ENCODE measurements around the gene MGST3. TPM values are rescaled to one million over a fixed set of nuclear protein-coding genes. Genes with fewer than 3 reads are reported as not detected.

MGST3 gene
- total and polyA plus RNA-seq, 2 experiments from 2014 or later, result 84.5 to 262 TPM

DNA sequence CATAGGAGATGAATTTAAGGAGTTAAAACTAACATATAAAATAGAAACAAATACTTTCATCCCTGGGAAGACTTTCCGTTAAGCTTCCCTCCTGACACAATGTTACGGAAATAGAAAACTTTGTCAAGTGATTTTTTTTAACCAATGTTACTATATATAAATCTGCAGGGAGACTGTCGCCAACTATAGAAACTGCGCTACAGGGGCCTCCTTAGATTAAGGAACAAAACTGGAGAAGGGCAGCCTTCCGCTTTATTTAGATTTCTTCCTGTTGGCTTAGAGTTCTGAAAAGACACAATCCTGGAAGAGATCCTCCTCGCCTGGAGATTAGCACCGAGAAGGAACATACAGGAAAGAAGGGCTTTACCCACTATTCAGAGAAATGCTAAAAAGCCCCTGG lies 1.5 kb downstream of the MGST3 start:
- Histone ChIP-seq H3K4me3 (peak overlapping the region; percentile 97), H3F3A (replicated peaks; ENCODE audit: low read depth) (no peaks in the 10 kb centered on the region), H2AFZ (no peak overlapping the region), H3K27ac (ENCODE audit: low read depth) (no peak overlapping the region), H3K36me3 (ENCODE audit: insufficient read depth) (peaks cover 5% of the 10 kb centered on the region; the same call in 1 of the 2 replicates), H3K9me2 (ENCODE audit: insufficient read depth) (no peaks in the 10 kb centered on the region), H3K4me1 (ENCODE audit: insufficient read depth) (peaks cover 45% of the 10 kb centered on the region), H3K79me2 (replicated peaks; ENCODE audit: insufficient read depth) (peaks cover 47% of the 10 kb centered on the region), H4K20me1 (replicated peaks; ENCODE audit: insufficient read depth) (peaks cover 12% of the 10 kb centered on the region; the same call in 1 of the 2 replicates), H3K27me3 (ENCODE audit: insufficient read depth) (no peaks in the 10 kb centered on the region), H3K4me2 (peak overlapping the region; percentile 95)
- TF ChIP-seq ZNF114 (CRISPR knock-in tag; IDR thresholded peaks at IDR 0.05), result no peak
- TF ChIP-seq, protein P1, sequence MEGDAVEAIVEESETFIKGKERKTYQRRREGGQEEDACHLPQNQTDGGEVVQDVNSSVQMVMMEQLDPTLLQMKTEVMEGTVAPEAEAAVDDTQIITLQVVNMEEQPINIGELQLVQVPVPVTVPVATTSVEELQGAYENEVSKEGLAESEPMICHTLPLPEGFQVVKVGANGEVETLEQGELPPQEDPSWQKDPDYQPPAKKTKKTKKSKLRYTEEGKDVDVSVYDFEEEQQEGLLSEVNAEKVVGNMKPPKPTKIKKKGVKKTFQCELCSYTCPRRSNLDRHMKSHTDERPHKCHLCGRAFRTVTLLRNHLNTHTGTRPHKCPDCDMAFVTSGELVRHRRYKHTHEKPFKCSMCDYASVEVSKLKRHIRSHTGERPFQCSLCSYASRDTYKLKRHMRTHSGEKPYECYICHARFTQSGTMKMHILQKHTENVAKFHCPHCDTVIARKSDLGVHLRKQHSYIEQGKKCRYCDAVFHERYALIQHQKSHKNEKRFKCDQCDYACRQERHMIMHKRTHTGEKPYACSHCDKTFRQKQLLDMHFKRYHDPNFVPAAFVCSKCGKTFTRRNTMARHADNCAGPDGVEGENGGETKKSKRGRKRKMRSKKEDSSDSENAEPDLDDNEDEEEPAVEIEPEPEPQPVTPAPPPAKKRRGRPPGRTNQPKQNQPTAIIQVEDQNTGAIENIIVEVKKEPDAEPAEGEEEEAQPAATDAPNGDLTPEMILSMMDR (conservative IDR thresholded peaks at IDR 0.05; ENCODE audit: low read depth in 2 of 2), result no peak
- DNase-seq (ENCODE audit: low spot score) (no peak), ATAC-seq (no peak)
- no peaks in the 10 kb centered on the region for H3K36me3 Mint-ChIP-seq (ENCODE audit: low read depth)
- peaks cover 10% of the 10 kb centered on the region for H3K27me3 Mint-ChIP-seq (ENCODE audit: insufficient read depth, low read depth, poor library complexity)
- H3K9me3 Mint-ChIP-seq, result no peaks in the 10 kb centered on the region
- H3K4me3 Mint-ChIP-seq, result no peak overlapping the region
- H3K4me1 Mint-ChIP-seq, result peaks cover 49% of the 10 kb centered on the region
- no peak overlapping the region for H3K27ac Mint-ChIP-seq

DNA sequence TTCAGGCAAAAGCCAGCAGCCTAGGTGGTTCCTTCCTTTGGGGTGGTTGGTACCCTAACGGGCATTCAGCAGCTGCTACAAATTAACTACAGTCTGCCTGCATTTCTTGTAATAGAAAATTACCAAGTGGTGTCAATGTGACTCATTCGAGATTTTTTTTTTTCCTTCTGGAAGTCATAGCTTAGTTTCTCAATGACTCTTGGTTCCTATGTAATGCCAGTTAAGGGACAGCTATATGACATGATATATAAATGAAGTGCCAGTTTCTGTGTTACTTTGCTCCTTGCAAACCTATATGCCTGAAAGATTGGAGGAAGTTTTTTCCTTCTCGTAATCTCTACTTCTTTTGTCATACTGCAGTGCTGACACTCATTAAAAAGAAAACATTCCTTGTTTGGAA lies 2.6 kb downstream of the MGST3 start:
- Histone ChIP-seq H3K4me3 (no peak overlapping the region), H3K27ac (ENCODE audit: low read depth) (no peak overlapping the region), H3K27me3 (ENCODE audit: insufficient read depth) (no peaks in the 10 kb centered on the region), H3K36me3 (ENCODE audit: insufficient read depth) (peaks cover 5% of the 10 kb centered on the region; the same call in 1 of the 2 replicates), H2AFZ (no peak overlapping the region), H3F3A (replicated peaks; ENCODE audit: low read depth) (no peaks in the 10 kb centered on the region), H4K20me1 (replicated peaks; ENCODE audit: insufficient read depth) (peaks cover 12% of the 10 kb centered on the region; the same call in 1 of the 2 replicates), H3K4me1 (ENCODE audit: insufficient read depth) (peaks cover 45% of the 10 kb centered on the region), H3K9me2 (ENCODE audit: insufficient read depth) (no peaks in the 10 kb centered on the region), H3K4me2 (0 out of 2 replicates have a peak overlapping the region, but pooled peaks have one; percentile 54), H3K79me2 (replicated peaks; ENCODE audit: insufficient read depth) (peaks cover 58% of the 10 kb centered on the region)
- H3K27me3 Mint-ChIP-seq (ENCODE audit: insufficient read depth, low read depth, poor library complexity), result peaks cover 10% of the 10 kb centered on the region
- H3K4me1 Mint-ChIP-seq, result peaks cover 48% of the 10 kb centered on the region
- H3K4me3 Mint-ChIP-seq, result no peak overlapping the region
- ATAC-seq (no peak), DNase-seq (ENCODE audit: low spot score) (no peak)
- no peak overlapping the region for H3K27ac Mint-ChIP-seq
- H3K36me3 Mint-ChIP-seq (ENCODE audit: low read depth), result no peaks in the 10 kb centered on the region
- no peaks in the 10 kb centered on the region for H3K9me3 Mint-ChIP-seq
- TF ChIP-seq ZNF331 (CRISPR knock-in tag; IDR thresholded peaks at IDR 0.05; ENCODE audit: low read depth), result no peak
- TF ChIP-seq, protein P2, sequence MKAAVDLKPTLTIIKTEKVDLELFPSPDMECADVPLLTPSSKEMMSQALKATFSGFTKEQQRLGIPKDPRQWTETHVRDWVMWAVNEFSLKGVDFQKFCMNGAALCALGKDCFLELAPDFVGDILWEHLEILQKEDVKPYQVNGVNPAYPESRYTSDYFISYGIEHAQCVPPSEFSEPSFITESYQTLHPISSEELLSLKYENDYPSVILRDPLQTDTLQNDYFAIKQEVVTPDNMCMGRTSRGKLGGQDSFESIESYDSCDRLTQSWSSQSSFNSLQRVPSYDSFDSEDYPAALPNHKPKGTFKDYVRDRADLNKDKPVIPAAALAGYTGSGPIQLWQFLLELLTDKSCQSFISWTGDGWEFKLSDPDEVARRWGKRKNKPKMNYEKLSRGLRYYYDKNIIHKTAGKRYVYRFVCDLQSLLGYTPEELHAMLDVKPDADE (IDR thresholded peaks at IDR 0.05), result no peak
- no peak for TF ChIP-seq ZNF114 (CRISPR knock-in tag; IDR thresholded peaks at IDR 0.05)
- TF ChIP-seq, protein P3, sequence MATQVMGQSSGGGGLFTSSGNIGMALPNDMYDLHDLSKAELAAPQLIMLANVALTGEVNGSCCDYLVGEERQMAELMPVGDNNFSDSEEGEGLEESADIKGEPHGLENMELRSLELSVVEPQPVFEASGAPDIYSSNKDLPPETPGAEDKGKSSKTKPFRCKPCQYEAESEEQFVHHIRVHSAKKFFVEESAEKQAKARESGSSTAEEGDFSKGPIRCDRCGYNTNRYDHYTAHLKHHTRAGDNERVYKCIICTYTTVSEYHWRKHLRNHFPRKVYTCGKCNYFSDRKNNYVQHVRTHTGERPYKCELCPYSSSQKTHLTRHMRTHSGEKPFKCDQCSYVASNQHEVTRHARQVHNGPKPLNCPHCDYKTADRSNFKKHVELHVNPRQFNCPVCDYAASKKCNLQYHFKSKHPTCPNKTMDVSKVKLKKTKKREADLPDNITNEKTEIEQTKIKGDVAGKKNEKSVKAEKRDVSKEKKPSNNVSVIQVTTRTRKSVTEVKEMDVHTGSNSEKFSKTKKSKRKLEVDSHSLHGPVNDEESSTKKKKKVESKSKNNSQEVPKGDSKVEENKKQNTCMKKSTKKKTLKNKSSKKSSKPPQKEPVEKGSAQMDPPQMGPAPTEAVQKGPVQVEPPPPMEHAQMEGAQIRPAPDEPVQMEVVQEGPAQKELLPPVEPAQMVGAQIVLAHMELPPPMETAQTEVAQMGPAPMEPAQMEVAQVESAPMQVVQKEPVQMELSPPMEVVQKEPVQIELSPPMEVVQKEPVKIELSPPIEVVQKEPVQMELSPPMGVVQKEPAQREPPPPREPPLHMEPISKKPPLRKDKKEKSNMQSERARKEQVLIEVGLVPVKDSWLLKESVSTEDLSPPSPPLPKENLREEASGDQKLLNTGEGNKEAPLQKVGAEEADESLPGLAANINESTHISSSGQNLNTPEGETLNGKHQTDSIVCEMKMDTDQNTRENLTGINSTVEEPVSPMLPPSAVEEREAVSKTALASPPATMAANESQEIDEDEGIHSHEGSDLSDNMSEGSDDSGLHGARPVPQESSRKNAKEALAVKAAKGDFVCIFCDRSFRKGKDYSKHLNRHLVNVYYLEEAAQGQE (IDR thresholded peaks at IDR 0.05; ENCODE audit: unreplicated experiment), result no peak
- TF ChIP-seq CREB1 (CRISPR knock-in tag; IDR thresholded peaks at IDR 0.05; ENCODE audit: low read depth), result no peak
- TF ChIP-seq, protein P1 (conservative IDR thresholded peaks at IDR 0.05; ENCODE audit: low read depth in 2 of 2), result no peak
